HL-60/S4 treated with phorbol 12-myristate 13-acetate at 8.2 ng/mL for 4 days and 3 days (cell line): ENCODE data around the gene HDGFL1.

Experiments
- in situ Hi-C: fragments of 300-500 bp; cut with MboI; formaldehyde crosslinking; loops from 2 replicates; pipeline ENCODE4 v1.15.0; 2022; ENCODE audit warnings: low sequenced_read_pairs

Gene HDGFL1

GRCh38 chr6:22589118-22589517 is 19.8 kb downstream of the HDGFL1 start:
- in situ Hi-C loops: no loop called here

- in situ Hi-C loops: no loop called here
These were observed 21.1 kb downstream of the HDGFL1 start for GRCh38 chr6:22590423-22590822.

GRCh38 chr6:22593895-22594294 is 24.5 kb downstream of the HDGFL1 start:
- in situ Hi-C loops: no loop called here

DNA sequence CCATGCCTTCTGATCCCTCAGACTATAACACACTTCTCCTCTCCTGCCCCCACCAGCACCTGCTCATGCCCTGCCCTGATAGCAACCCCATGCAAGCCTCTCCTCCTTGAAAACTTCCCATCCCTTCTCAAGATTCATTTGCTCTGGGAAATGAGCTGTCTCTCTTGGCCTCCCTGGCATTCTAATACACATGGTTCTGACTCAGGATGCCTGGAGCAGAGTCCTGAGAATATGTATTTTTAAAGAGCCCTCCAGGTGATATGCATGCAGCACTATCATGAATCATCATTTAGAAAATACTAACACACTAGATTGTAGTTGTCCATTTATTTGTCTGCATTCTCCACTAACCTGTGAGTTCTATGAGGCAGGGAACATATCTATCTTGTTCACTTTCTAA is 26.6 kb downstream of the HDGFL1 start:
- in situ Hi-C loops: no loop called here

- in situ Hi-C loops: no loop called here
These were observed 29.0 kb downstream of the HDGFL1 start for GRCh38 chr6:22598339-22598738.

DNA sequence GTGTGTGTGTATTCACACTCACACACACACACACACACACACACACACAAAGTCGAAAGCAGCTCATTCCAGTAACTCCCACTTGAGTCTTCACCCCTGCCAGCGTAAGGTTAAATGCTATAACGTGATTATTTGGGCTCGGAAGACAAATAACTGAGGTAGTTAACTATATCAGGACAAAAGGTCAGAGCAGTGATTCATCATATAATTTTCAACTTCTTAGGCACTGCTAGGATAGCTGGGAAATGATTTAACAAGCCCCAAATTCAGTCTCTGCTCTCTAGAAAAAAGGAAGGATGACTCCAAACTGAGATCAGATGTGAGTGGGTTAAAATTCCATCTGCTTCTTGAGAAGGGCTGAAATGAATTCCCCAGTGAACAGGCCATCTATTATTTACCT is 30.7 kb downstream of the HDGFL1 start:
- in situ Hi-C loops: no loop called here

DNA sequence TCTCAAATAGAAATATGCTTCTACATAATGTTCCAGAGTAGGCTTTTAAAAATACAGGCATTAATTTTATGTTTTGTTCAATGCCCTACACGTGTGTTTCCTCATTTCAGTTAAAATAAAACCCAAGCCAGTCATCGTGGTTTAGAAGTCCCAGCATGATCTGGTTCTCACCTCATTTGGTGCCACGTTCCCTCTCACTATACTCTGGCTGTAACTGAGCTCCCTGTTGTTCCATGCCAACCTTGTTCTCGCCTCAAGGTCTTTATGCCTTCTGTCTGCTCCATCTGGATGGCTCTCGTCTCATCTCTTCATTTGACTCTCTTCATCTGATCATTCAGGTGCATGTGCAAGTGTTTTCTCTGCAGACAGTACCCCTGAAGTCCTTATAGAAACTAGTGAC is 32.6 kb downstream of the HDGFL1 start:
- in situ Hi-C loops: no loop called here

DNA sequence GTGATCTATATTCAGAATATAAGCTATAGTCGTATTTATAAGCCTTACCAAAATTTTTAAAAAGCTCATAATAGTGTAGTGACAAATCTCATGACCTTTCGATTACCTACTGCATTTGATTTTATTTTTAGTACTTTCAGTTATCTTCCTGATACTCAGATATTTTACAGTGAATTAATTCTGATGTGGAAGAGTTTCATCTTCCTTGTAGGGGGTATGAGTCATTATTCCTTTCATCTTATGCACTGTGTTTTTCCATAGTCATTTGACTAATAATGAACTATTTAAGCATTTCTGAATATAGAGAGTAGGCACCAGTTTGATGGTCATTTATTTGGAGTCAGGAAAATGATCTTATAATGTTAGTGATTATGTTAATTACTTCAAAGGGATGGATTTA is 36.4 kb downstream of the HDGFL1 start:
- in situ Hi-C loops: no loop called here

DNA sequence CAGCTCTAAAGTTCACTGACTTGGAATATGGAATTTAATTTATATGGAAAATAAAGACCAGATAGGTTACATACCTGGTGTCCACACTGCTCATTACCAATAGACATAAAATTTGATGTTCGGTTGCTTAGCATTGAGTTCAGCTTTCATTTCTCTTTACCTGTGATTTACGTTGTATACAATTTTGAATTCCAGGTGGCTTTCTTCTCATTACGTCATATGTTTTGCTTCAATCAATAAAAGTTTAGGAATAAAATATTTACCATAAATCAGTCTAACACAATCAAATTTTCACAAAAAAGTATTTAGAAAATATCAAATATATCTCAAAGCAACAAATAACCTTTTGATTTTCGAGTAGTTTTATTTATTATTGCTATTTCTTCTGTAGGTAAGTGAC is 40.8 kb downstream of the HDGFL1 start:
- in situ Hi-C loops: no loop called here

- in situ Hi-C loops: no loop called here
These were observed 42.9 kb downstream of the HDGFL1 start for GRCh38 chr6:22612236-22612635.

GRCh38 chr6:22613051-22613450 is 43.7 kb downstream of the HDGFL1 start:
- in situ Hi-C loops: no loop called here

- in situ Hi-C loops: no loop called here
These were observed 44.3 kb downstream of the HDGFL1 start for GRCh38 chr6:22613695-22614094.

GRCh38 chr6:22614547-22614946 is 45.2 kb downstream of the HDGFL1 start:
- in situ Hi-C loops: no loop called here

- in situ Hi-C loops: no loop called here
These were observed 51.7 kb downstream of the HDGFL1 start for GRCh38 chr6:22621028-22621427.
